Measurements from ENCODE around the gene LAMB1.

DNA sequence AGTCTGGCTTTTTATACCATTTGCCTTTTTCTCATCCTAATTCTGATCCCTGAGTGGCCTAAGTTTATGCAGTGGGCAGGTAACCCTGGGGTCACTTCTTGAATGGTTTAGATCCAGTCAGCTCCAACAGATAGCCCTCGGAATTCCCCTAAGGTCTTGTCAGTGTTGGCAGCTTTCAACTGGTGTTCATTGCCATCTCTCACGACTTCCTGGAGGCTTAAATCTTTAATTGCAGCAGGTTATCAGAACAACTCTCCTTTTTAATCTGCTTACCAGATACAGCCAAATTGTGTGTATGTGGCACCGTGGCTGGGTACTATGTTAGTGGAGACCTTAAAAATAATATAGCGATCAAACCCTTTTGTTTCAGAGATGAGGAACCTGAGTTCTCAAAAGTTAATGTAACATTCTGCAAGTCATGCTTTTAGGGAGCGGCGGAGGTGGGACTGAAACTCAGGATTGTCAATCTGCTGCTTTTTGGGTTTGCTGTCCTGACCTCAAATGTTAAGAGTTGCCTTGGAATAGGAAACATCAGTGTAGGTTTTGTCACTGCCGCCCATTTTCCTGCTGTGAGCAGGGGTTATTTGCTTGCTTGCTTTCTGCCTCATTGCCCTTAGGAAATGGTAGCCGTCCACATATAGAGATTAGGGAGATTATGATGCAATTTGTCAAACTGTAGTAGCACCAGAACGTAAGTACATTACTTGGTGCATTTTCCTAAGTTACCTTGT is 111.2 kb downstream of the LAMB1 start:
- TF ChIP-seq, protein P1, sequence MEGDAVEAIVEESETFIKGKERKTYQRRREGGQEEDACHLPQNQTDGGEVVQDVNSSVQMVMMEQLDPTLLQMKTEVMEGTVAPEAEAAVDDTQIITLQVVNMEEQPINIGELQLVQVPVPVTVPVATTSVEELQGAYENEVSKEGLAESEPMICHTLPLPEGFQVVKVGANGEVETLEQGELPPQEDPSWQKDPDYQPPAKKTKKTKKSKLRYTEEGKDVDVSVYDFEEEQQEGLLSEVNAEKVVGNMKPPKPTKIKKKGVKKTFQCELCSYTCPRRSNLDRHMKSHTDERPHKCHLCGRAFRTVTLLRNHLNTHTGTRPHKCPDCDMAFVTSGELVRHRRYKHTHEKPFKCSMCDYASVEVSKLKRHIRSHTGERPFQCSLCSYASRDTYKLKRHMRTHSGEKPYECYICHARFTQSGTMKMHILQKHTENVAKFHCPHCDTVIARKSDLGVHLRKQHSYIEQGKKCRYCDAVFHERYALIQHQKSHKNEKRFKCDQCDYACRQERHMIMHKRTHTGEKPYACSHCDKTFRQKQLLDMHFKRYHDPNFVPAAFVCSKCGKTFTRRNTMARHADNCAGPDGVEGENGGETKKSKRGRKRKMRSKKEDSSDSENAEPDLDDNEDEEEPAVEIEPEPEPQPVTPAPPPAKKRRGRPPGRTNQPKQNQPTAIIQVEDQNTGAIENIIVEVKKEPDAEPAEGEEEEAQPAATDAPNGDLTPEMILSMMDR (IDR thresholded peaks at IDR 0.05) = no peak
- no peak for TF ChIP-seq POLR2A (IDR thresholded peaks at IDR 0.05)

All from lower leg skin (tissue), 3 donors.